ENCODE results near the gene CD24.
"Not testable (repeated sequence)": the region's sequence is repeated elsewhere in the genome, so short reads cannot be mapped to it uniquely, and the experiment has no call there.

The CD24 gene

DNA sequence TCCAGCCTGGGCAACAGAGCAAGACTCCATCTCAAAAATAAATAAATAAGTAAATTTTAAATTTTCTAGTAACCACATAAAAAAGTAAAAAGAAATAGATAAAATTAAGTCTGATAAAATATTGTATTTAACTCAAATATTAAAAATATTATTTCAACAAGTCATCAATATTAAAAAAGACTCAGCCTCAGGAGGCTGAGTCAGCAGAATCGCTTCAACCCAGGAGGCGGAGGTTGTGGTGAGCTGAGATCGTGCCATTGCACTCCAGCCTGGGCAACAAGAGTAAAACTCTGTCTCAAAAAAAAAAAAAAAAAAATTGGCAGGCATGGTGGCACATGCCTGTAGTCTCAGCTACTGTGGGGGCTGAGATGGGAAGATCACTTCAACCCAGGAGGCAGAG lies 15.2 kb upstream of the CD24 start:
- H2BK15ac ChIP-seq (ENCODE audit: low read length); H3K4me1 ChIP-seq (ENCODE audit: control insufficient read depth in 2 of 2, insufficient read depth in 1 of 2, low read depth in 1 of 2, low read length in 2 of 2); H2BK5ac ChIP-seq (ENCODE audit: low read length); H3K14ac ChIP-seq (ENCODE audit: low read length); H4K91ac ChIP-seq (ENCODE audit: low read depth, low read length, poor library complexity); DNase-seq (ENCODE audit: low spot score); H3K4me2 ChIP-seq (ENCODE audit: insufficient read depth, low read length, poor library complexity, severe bottlenecking); H3K36me3 ChIP-seq (replicated peaks in 1 of 2; ENCODE audit: control insufficient read depth in 2 of 2, insufficient read depth in 2 of 2, low read length in 2 of 2); H2BK120ac ChIP-seq (ENCODE audit: low read depth, low read length); H2AK5ac ChIP-seq (ENCODE audit: low read depth, low read length); H3K4ac ChIP-seq (ENCODE audit: low read length); H2AFZ ChIP-seq (ENCODE audit: low read length); H3K79me1 ChIP-seq (ENCODE audit: low read depth, low read length); H3K23ac ChIP-seq (ENCODE audit: low read depth, low read length, poor library complexity); H3K27me3 ChIP-seq (ENCODE audit: control insufficient read depth in 3 of 3, insufficient read depth in 3 of 3, low read depth in 1 of 3, low read length in 3 of 3); H3K4me3 ChIP-seq (ENCODE audit: low read length in 2 of 2); H2BK12ac ChIP-seq (ENCODE audit: low read length); H3K9me3 ChIP-seq (replicated peaks in 1 of 2; ENCODE audit: control insufficient read depth in 2 of 2, insufficient read depth in 1 of 2, low read depth in 1 of 2, low read length in 2 of 2); H4K8ac ChIP-seq (ENCODE audit: low read depth, low read length); H3K27ac ChIP-seq (replicated peaks; ENCODE audit: low read length); H3K9ac ChIP-seq (ENCODE audit: low read depth, low read length, poor library complexity); H3K18ac ChIP-seq (ENCODE audit: low read length): not testable (repeated sequence)
- no CpG with 5 or more reads among the region's 3 CpGs for WGBS, 2 donors (ENCODE audit: extremely low coverage in 2 of 2, insufficient read length in 2 of 2, insufficient replicate concordance in 1 of 2)

DNA sequence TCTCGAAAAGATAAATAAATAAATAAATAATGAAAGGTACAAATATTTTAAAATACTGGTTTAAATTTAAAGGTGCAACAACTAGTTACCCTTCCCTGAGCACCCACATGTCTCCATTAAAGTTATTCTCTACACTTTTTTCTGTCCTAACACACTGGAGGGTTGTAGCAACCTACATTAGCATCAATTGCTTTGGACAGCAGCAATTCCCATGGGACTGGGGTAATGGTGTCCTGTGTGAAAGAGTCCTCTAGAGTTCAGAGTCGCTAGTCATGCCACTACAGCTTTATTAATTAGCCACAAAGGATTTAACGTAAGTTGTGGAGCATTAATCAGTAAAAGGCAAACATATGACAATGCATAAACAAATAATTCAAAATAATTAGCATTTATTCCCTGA lies 14.1 kb upstream of the CD24 start:
- H2AFZ ChIP-seq (ENCODE audit: low read length): no peak overlapping the region
- no peak overlapping the region for H3K23ac ChIP-seq (ENCODE audit: low read depth, low read length, poor library complexity)
- no peak overlapping the region for H3K4me2 ChIP-seq (ENCODE audit: insufficient read depth, low read length, poor library complexity, severe bottlenecking)
- H3K18ac ChIP-seq (ENCODE audit: low read length): no peak overlapping the region
- WGBS, 2 donors (ENCODE audit: extremely low coverage in 2 of 2, insufficient read length in 2 of 2, insufficient replicate concordance in 1 of 2): no CpG with 5 or more reads among the region's 3 CpGs
- no peaks in the 10 kb centered on the region for H3K79me1 ChIP-seq (ENCODE audit: low read depth, low read length)
- H3K14ac ChIP-seq (ENCODE audit: low read length): no peak overlapping the region
- no peak overlapping the region for H4K91ac ChIP-seq (ENCODE audit: low read depth, low read length, poor library complexity)
- no peak overlapping the region for H2BK12ac ChIP-seq (ENCODE audit: low read length)
- no peak overlapping the region for H3K27ac ChIP-seq (replicated peaks; ENCODE audit: low read length)
- H2BK120ac ChIP-seq (ENCODE audit: low read depth, low read length): no peak overlapping the region
- H3K27me3 ChIP-seq (ENCODE audit: control insufficient read depth in 3 of 3, insufficient read depth in 3 of 3, low read depth in 1 of 3, low read length in 3 of 3): no peaks in the 10 kb centered on the region
- no peaks in the 10 kb centered on the region for H3K9me3 ChIP-seq (replicated peaks in 1 of 2; ENCODE audit: control insufficient read depth in 2 of 2, insufficient read depth in 1 of 2, low read depth in 1 of 2, low read length in 2 of 2)
- no peak overlapping the region for H3K9ac ChIP-seq (ENCODE audit: low read depth, low read length, poor library complexity)
- H3K4ac ChIP-seq (ENCODE audit: low read length): no peak overlapping the region
- H2BK5ac ChIP-seq (ENCODE audit: low read length): no peak overlapping the region
- H3K4me1 ChIP-seq (ENCODE audit: control insufficient read depth in 2 of 2, insufficient read depth in 1 of 2, low read depth in 1 of 2, low read length in 2 of 2): no peaks in the 10 kb centered on the region
- H2AK5ac ChIP-seq (ENCODE audit: low read depth, low read length): no peak overlapping the region
- H2BK15ac ChIP-seq (ENCODE audit: low read length): no peak overlapping the region
- H4K8ac ChIP-seq (ENCODE audit: low read depth, low read length): no peak overlapping the region
- DNase-seq (ENCODE audit: low spot score): no peak
- no peaks in the 10 kb centered on the region for H3K36me3 ChIP-seq (replicated peaks in 1 of 2; ENCODE audit: control insufficient read depth in 2 of 2, insufficient read depth in 2 of 2, low read length in 2 of 2)
- H3K4me3 ChIP-seq (ENCODE audit: low read length in 2 of 2): no peak overlapping the region

DNA sequence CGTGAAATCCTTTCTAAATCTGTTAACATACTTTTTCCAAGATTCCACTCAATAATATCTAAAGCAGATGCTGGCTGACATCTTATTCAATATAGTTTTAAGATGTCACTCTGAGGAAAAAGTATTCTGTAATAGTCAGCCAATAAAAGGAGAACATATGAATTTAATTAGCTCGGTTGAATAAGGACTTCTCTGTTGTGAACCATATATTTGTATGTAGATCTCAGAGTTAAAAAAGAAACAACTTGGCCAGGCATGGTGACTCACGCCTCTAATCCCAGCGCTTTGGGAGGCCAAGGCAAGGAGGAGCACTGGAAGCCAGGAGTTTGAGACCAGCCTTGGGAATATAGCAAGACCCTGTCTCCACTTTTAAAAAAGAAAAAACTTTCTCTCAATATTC lies 7.4 kb upstream of the CD24 start:
- WGBS, 2 donors (ENCODE audit: extremely low coverage in 2 of 2, insufficient read length in 2 of 2, insufficient replicate concordance in 1 of 2): no CpG with 5 or more reads among the region's 4 CpGs

DNA sequence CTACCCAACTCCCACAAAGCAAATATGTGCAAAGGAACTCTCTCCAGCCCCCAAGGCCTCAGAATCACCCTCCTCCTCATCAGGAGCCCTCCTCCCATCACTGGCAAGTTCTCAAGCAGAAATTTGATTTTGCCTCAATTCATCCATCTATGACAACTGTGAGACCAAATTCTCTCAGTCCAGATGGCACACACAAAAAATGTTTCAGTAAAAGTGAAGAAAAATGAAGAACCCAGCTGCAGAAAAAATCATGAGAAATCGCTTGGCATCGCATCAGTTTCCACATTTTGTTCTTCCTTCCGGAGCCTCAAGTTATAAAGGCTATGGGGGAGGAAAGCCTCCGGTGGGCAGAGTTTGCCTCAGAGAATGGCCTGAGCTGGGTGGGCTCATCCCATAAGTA lies 6.4 kb upstream of the CD24 start:
- no peak for DNase-seq (ENCODE audit: low spot score)
- Histone ChIP-seq H2BK5ac (ENCODE audit: low read length) (no peak overlapping the region), H3K4me3 (ENCODE audit: low read length in 2 of 2) (no peak overlapping the region), H3K4me1 (ENCODE audit: control insufficient read depth in 2 of 2, insufficient read depth in 1 of 2, low read depth in 1 of 2, low read length in 2 of 2) (no peaks in the 10 kb centered on the region), H4K91ac (ENCODE audit: low read depth, low read length, poor library complexity) (no peak overlapping the region), H3K14ac (ENCODE audit: low read length) (no peak overlapping the region), H3K9ac (ENCODE audit: low read depth, low read length, poor library complexity) (no peak overlapping the region), H3K79me1 (ENCODE audit: low read depth, low read length) (no peaks in the 10 kb centered on the region), H4K8ac (ENCODE audit: low read depth, low read length) (no peak overlapping the region), H3K27me3 (ENCODE audit: control insufficient read depth in 3 of 3, insufficient read depth in 3 of 3, low read depth in 1 of 3, low read length in 3 of 3) (peaks cover 0 to 18% (median 0%) of the 10 kb centered on the region in 3 experiments), H3K9me3 (replicated peaks in 1 of 2; ENCODE audit: control insufficient read depth in 2 of 2, insufficient read depth in 1 of 2, low read depth in 1 of 2, low read length in 2 of 2) (no peaks in the 10 kb centered on the region), H3K18ac (ENCODE audit: low read length) (no peak overlapping the region), H3K23ac (ENCODE audit: low read depth, low read length, poor library complexity) (no peak overlapping the region), H3K36me3 (replicated peaks in 1 of 2; ENCODE audit: control insufficient read depth in 2 of 2, insufficient read depth in 2 of 2, low read length in 2 of 2) (no peaks in the 10 kb centered on the region), H2BK15ac (ENCODE audit: low read length) (no peak overlapping the region), H2BK120ac (ENCODE audit: low read depth, low read length) (no peak overlapping the region), H3K4me2 (ENCODE audit: insufficient read depth, low read length, poor library complexity, severe bottlenecking) (no peak overlapping the region), H2AFZ (ENCODE audit: low read length) (no peak overlapping the region), H3K27ac (replicated peaks; ENCODE audit: low read length) (no peak overlapping the region), H2AK5ac (ENCODE audit: low read depth, low read length) (no peak overlapping the region), H3K4ac (ENCODE audit: low read length) (no peak overlapping the region), H2BK12ac (ENCODE audit: low read length) (no peak overlapping the region)
- no CpG with 5 or more reads among the region's 4 CpGs for WGBS, 2 donors (ENCODE audit: extremely low coverage in 2 of 2, insufficient read length in 2 of 2, insufficient replicate concordance in 1 of 2)

More for the DNA sequence above, 7.4 kb upstream of the CD24 start:
- Histone ChIP-seq H3K4ac (ENCODE audit: low read length) (no peak overlapping the region), H3K4me3 (ENCODE audit: low read length in 2 of 2) (no peak overlapping the region), H2BK5ac (ENCODE audit: low read length) (no peak overlapping the region), H2BK12ac (ENCODE audit: low read length) (no peak overlapping the region), H2BK120ac (ENCODE audit: low read depth, low read length) (no peak overlapping the region), H4K91ac (ENCODE audit: low read depth, low read length, poor library complexity) (no peak overlapping the region), H2AFZ (ENCODE audit: low read length) (no peak overlapping the region), H3K14ac (ENCODE audit: low read length) (no peak overlapping the region), H3K18ac (ENCODE audit: low read length) (no peak overlapping the region), H3K79me1 (ENCODE audit: low read depth, low read length) (no peaks in the 10 kb centered on the region), H3K4me2 (ENCODE audit: insufficient read depth, low read length, poor library complexity, severe bottlenecking) (no peak overlapping the region), H3K9ac (ENCODE audit: low read depth, low read length, poor library complexity) (no peak overlapping the region), H2AK5ac (ENCODE audit: low read depth, low read length) (no peak overlapping the region), H4K8ac (ENCODE audit: low read depth, low read length) (no peak overlapping the region), H2BK15ac (ENCODE audit: low read length) (no peak overlapping the region), H3K9me3 (replicated peaks in 1 of 2; ENCODE audit: control insufficient read depth in 2 of 2, insufficient read depth in 1 of 2, low read depth in 1 of 2, low read length in 2 of 2) (no peaks in the 10 kb centered on the region), H3K36me3 (replicated peaks in 1 of 2; ENCODE audit: control insufficient read depth in 2 of 2, insufficient read depth in 2 of 2, low read length in 2 of 2) (no peaks in the 10 kb centered on the region), H3K27me3 (ENCODE audit: control insufficient read depth in 3 of 3, insufficient read depth in 3 of 3, low read depth in 1 of 3, low read length in 3 of 3) (peaks cover 0 to 8% (median 0%) of the 10 kb centered on the region in 3 experiments), H3K4me1 (ENCODE audit: control insufficient read depth in 2 of 2, insufficient read depth in 1 of 2, low read depth in 1 of 2, low read length in 2 of 2) (no peaks in the 10 kb centered on the region), H3K27ac (replicated peaks; ENCODE audit: low read length) (no peak overlapping the region), H3K23ac (ENCODE audit: low read depth, low read length, poor library complexity) (no peak overlapping the region)
- DNase-seq (ENCODE audit: low spot score): no peak
